Fibroblast of skin of left biceps (primary cell): ENCODE measurements around the gene RBMS3.

Experiments
- DNase-seq, 2 experiments: peaks; one replicate each; pipeline ENCODE4 v3.0.0-alpha.2; 2013; ENCODE audit warnings: low read depth in 2 of 2

RBMS3 gene

GRCh38 chr3:29576675-29577074 is 295.8 kb downstream of the RBMS3 start:
- DNase-seq: no peak

DNA sequence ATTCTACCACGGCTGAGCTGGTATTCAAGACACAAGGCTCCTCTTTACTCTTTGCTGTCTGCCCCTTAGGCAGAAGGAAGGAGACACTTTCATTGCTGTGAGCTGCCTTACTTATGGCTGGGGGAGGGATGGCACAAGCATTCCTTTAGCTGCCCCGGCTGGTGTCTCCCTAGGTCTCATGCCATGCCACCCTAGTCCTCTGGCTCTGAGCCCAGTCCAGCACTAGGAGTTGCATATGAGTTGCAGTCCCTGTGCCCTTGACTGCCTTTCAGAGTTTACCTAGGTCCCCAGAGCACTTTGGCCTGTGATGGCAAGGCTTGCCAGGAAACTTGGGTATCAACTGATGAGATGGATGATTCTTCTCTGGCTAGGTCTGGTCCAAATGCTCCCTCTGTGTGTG is 296.4 kb downstream of the RBMS3 start:
- DNase-seq: no peak

DNA sequence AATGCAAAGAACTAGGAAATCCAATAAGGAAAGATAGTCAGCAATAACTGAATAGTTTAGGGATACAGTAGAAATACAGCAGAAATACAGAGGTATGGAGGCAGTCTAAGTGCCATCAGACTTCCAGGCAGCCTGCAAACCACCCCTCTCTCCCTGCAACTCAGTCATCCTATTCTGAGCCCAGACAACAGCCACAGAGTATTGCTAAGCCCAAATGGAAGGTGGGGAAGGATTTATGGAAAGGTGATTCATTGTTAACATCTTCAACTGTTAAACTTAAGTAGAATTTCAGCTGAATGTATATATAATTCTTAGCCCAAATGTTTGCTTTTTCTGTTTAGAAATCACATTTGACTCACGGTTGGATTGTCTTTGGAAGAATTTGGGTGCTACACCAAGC is 300.4 kb downstream of the RBMS3 start:
- DNase-seq: no peak

- no peak for DNase-seq
Measured at GRCh38 chr3:29582273-29582672, 301.4 kb downstream of the RBMS3 start.

GRCh38 chr3:29583861-29584260 is 303.0 kb downstream of the RBMS3 start:
- no peak for DNase-seq

DNA sequence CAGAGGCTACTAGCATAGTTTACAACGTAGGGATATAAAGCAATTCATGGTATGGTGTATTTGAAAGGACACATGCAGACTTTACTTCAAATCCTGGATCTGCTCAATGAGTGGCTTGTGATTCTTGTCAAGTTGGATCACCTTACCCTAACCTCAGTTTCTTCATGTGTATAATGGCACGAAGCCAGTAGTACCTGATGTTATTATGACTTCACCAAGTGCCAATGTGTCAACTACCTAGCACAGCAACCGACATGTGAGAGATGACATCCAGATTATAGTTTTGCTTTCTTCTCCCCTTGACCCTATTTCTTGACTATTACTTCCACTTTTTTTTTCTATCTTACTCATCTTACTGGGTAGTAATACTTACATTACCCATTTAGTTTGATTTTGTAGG is 304.5 kb downstream of the RBMS3 start:
- no peak for DNase-seq

- no peak for DNase-seq
Measured at GRCh38 chr3:29587340-29587739, 306.5 kb downstream of the RBMS3 start.

- no peak for DNase-seq
Measured at GRCh38 chr3:29590012-29590411, 309.1 kb downstream of the RBMS3 start.

DNA sequence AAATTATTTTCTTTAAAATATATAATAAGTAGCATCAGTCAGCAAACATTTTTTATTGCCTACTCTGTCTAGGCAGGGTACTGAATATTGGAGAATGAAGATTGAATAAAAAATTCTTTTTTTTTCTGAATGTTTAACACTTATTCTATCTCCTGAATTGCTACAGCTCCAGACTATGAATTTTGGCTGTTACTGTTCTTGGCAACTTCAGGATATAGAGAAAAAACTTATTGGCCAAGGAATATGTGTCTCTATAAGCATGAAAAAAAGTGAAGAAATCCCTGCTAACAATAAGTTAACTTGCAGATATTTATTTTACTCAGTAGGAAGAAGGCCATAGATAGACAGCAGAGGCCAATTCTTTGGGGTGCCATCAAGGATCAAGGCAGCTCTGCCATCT is 309.6 kb downstream of the RBMS3 start:
- no peak for DNase-seq

DNA sequence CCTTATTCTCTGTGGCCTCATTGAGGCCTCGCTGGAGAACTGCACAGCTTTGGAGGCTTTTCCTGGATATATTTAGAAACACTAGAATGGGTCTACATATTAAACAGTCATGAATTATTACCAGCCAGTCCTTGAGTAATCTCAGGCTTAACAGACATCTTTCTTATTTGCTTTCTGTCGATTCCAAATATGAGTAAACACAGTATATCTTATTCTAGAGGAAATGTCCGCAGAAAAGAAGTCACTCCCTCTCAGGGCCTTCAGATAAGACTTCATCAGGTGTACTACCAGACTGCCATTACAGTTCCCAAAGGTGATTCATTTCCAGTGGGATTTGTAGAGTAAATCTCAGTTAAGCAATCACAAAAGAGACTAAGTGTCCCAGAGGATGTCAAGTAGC is 310.7 kb downstream of the RBMS3 start:
- DNase-seq: no peak

DNA sequence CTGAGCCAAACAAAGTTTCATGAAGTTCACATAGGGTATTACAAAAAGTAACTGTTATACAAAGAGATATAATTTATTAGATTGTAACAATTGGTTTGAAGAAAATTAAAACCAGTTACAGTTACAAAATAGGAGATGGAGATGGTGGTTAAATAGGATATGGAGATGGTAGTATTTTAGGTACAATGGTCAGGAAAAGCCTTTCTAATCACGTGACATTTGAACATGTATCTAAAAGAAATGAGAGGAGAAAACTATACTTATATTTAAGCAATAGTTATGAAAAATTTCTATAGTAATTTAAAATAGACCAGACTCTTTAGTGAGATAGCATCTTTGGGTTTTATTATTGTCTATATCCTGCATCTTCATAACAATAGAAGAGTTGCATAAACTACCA is 312.9 kb downstream of the RBMS3 start:
- DNase-seq: no peak

- DNase-seq: peak; percentile 23 to 50
Measured at GRCh38 chr3:29594261-29594660, 313.4 kb downstream of the RBMS3 start.

GRCh38 chr3:29597376-29598008 is 316.6 kb downstream of the RBMS3 start:
- DNase-seq: no peak

DNA sequence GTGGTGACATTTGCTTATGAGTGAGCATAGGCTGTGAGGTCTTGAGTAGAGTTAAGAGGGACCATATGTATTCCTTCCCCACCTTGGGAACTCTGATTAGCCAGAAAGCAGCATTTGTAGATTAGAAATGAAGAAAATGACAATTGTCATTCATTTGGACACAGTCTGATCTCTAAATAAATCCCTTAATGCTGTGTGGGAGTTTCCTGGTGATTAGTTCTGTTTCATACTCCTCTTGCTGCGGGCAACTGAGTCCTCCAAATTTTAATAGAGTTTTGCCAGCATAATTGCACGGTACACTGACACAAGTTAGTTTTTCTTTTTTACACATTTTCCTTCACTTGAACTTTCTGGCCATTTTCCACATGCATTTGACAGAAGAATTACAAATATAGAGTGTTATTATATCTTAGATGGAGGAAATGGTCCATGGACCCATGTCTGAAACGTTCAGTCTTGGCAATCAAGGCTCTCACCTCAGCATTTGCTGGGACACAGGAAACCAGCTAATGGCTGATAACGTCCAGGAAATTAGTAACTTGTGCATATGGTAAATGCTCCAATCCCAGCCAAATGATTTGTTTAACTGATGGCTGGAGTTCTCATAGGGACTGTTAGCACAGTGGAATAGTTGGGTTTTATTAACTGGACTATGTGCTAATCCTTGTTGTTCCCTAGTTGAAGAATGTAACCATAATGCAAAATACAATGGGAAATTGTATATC is 321.2 kb downstream of the RBMS3 start:
- no peak for DNase-seq

DNA sequence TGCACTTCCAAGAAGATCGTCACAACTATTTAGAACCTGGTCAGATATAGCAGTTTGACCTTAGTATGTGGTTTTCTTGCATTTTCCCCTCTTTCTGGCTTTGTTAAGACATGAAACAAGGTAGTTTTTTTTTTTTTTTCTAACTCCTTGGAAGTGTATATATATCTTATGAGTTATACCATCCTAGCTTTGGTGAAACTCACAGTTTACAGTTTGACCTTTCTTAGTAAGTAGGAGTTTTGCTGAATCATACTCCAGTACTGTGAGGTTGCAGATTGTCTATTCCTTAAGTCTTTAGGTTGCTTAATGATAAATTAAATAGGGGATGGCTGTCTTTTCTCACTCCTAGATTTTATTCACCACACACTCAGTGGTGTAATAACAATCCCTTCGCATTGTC is 325.0 kb downstream of the RBMS3 start:
- no peak for DNase-seq

DNA sequence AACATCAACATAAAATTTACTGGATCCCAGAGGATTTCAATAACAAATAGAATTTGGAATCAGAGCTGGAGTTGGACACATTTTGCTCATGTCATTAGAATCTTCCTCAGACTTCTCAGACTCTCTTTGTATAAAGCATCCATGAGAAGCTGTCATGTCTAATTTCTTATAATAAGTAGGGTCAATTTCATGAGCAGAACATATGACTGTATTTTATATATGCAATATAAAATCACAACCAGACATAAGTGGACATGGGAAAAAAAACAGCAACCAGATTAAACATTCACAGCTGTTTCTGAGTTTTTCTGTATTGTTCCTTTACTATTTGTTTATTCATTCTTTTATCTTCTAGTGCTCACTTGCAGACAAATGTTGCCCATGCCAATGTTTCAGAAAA is 325.5 kb downstream of the RBMS3 start:
- DNase-seq: no peak

DNA sequence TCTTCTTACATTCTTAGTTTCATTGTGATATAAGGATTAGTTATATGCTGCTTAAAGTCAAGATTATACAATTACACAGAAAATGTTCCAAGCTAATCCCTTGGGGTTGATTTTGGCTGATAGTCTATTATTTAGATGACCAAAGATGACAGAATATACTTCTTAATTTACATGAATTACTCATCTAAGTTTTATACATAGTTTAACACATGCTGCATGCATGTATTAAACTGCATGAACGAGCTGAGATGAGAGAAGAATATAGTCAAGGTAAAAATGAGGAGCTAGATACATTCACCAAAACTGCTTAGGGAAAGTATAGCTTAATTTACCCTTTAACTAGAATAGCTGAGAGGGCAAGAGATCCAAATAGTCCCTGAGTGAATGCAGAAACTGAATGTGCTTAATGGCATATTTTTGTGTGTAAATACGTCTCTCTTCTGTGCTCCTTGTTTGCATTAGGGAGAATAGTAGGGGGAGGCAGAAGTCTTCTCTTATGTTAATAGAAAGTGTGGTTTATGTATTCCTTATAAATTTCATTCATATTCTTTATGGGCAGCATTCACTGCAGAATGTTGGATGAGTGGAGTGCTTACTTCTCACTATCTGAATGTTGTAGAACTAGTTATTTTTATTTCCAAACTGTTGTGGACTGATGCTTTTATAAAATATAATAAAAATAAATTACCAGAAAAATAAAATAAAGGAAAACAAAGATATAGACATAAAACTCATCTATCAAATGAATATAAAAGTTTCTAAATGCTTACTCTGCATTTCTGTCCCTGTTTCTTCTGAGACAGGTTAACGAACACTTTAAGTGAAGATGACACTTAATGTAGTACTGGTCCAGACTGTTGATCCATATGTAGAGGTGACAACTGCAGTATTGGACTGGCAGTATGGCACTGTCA is 327.8 kb downstream of the RBMS3 start:
- DNase-seq: no peak

GRCh38 chr3:29609328-29609811 is 328.5 kb downstream of the RBMS3 start:
- DNase-seq: no peak

DNA sequence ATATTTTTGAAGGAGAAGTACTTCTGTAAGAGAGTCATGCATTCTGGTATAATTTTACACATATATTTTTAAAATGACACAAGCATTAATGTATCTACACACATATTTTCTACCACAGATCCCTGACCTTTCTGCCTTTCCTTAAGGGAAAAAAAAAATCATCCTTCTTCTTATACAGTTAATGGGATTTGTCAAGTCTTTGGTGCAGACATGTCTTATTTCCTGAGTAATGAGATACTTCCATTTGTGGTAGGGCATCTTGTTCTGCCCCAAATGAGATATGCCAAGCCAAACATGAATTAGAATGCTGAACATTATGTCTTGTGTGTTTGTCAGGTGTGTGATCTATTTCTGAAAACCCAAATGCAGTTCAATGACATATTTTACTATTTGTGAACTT is 329.9 kb downstream of the RBMS3 start:
- no peak for DNase-seq

- DNase-seq: no peak
Measured at GRCh38 chr3:29611252-29611651, 330.4 kb downstream of the RBMS3 start.

DNA sequence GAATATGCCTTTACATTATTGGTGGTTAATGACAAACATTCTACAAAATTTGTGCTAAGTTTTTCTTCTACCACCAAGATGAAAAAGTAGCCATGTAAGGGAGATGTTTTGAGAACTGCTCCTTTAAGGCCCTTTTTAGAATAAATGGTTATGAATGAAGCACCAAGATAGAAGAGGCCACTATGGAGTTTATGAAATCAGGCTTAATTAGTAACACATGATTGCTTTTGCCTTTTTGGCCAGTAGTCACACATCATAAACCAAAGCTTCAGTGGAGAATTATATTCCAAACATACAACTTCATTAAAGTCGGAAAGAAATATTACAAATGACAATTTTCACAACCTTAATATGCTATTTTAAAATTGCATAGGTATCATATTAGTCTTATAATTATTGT is 331.7 kb downstream of the RBMS3 start:
- no peak for DNase-seq

GRCh38 chr3:29614954-29615353 is 334.1 kb downstream of the RBMS3 start:
- DNase-seq: no peak
